A549 (cell line): ENCODE measurements around the gene GRK5.

ENCODE experiments used
- BHLHE40 ChIP-seq: IDR thresholded peaks from 2 replicates; pipeline ENCODE4 v1.6.1; 2012; ENCODE audit warnings: low read depth, low read length, inconsistent platforms
- CBX8 ChIP-seq: fragments of 200-600 bp; sonication (generic); IDR thresholded peaks from 2 replicates; pipeline ENCODE4 v1.6.1; 2016
- CEBPB ChIP-seq, 2 experiments: fragments of >200 bp in 1 of 2; sonication (Bioruptor Twin) in 1 of 2; formaldehyde crosslinking in 1 of 2; IDR thresholded peaks; 2 replicates each; pipeline ENCODE4 v1.6.1; 2012 to 2016
- CHD2 ChIP-seq: fragments of 150-350 bp; IDR thresholded peaks from 2 replicates; pipeline ENCODE4 v1.6.1; 2014; ENCODE audit warnings: low read length; ENCODE audit not compliant: partially characterized antibody
- CTCF ChIP-seq: fragments of >200 bp; sonication (Bioruptor Twin); formaldehyde crosslinking; IDR thresholded peaks from 3 replicates; pipeline ENCODE4 v1.5.1; 2016
- E2F6 ChIP-seq: IDR thresholded peaks from 2 replicates; pipeline ENCODE4 v1.6.1; 2012; ENCODE audit warnings: low read depth, borderline replicate concordance
- EP300 ChIP-seq, 2 experiments: fragments of >200 bp; sonication (Bioruptor Twin); formaldehyde crosslinking; IDR thresholded peaks; 2 replicates in 1 of 2; 3 replicates in 1 of 2; pipeline ENCODE4 v1.6.1; 2016 to 2017
- MAZ ChIP-seq: fragments of 150-350 bp; IDR thresholded peaks from 2 replicates; pipeline ENCODE4 v1.6.1; 2014; ENCODE audit warnings: antibody characterized with exemption, low read depth, low read length, borderline replicate concordance
- POLR2A ChIP-seq: IDR thresholded peaks from 2 replicates; pipeline ENCODE4 v1.6.1; 2012; ENCODE audit warnings: mild to moderate bottlenecking, low read length
- RARB ChIP-seq: fragments of 250-450 bp; sonication (Bioruptor Pico); IDR thresholded peaks from 2 replicates; pipeline ENCODE4 v1.8.0; 2021; ENCODE audit warnings: mild to moderate bottlenecking, moderate library complexity
- RFX5 ChIP-seq: fragments of 450-650 bp; IDR thresholded peaks from 2 replicates; pipeline ENCODE4 v1.7.1; 2014; ENCODE audit warnings: antibody characterized with exemption, mild to moderate bottlenecking, moderate library complexity
- ZC3H11A ChIP-seq: fragments of 450-650 bp; IDR thresholded peaks from 2 replicates; pipeline ENCODE4 v1.6.1; 2014; ENCODE audit warnings: antibody characterized with exemption, mild to moderate bottlenecking

- TF ChIP-seq CTCF (no peak), POLR2A (no peak), MAZ (no peak), BHLHE40 (no peak), CBX8 (no peak), CEBPB (IDR thresholded peaks at IDR 0.05) (0 out of 4 replicates have a peak, but pooled peaks of 1 of the 2 experiments have one; percentile 46), EP300 (IDR thresholded peaks at IDR 0.05) (peak in 1 of 2 experiments; percentile 40; a peak in 1 of 5 replicates), E2F6 (no peak), RFX5 (no peak), RARB (CRISPR knock-in tag) (no peak), CHD2 (no peak), ZC3H11A (no peak)
Measured at GRCh38 chr10:119253433-119254174, 46.2 kb downstream of the GRK5 start.
